Mesothelial cell of epicardium (in vitro differentiated cells): Measurements from ENCODE around the gene RFFL. TPM values are rescaled to one million over a fixed set of nuclear protein-coding genes. Genes with fewer than 3 reads are reported as not detected.
"Not testable (repeated sequence)": the region's sequence is repeated elsewhere in the genome, so short reads cannot be mapped to it uniquely, and the experiment has no call there.

Source experiments
- DNase-seq, 2 experiments: peaks; one replicate each; pipeline ENCODE4 v3.0.0; 2021; ENCODE audit warnings: low spot score in 2 of 2; ENCODE audit not compliant: unreplicated experiment in 2 of 2
- H3K27ac Mint-ChIP-seq: 2 replicates; pipeline ENCODE4 v1.8.0; 2021; ENCODE audit warnings: mixed read lengths
- H3K27me3 Mint-ChIP-seq: 2 replicates; pipeline ENCODE4 v1.8.0; 2021; ENCODE audit warnings: low read depth, mixed read lengths
- H3K36me3 Mint-ChIP-seq: 2 replicates; pipeline ENCODE4 v1.8.0; 2021; ENCODE audit warnings: mixed read lengths
- H3K4me1 Mint-ChIP-seq: 2 replicates; pipeline ENCODE4 v1.8.0; 2021; ENCODE audit warnings: mixed read lengths
- H3K4me3 Mint-ChIP-seq: 2 replicates; pipeline ENCODE4 v1.8.0; 2021; ENCODE audit warnings: mild to moderate bottlenecking, moderate library complexity, mixed read lengths
- H3K9me3 Mint-ChIP-seq: 2 replicates; pipeline ENCODE4 v1.8.0; 2021; ENCODE audit warnings: mixed read lengths
- CTCF ChIP-seq: fragments of 200-600 bp; sonication (generic); IDR thresholded peaks from one replicate; pipeline ENCODE4 v1.5.0; 2021; ENCODE audit warnings: antibody characterized with exemption; ENCODE audit not compliant: unreplicated experiment
- total RNA-seq: library from RNA; stranded (reverse); gene quantifications from 3 replicates; pipeline ENCODE4 v1.2.1, GENCODE V29; 2021

The RFFL gene
- total RNA-seq, 1 donor from 2014 or later, result 19.8 TPM

GRCh38 chr17:35046245-35046644 is 17.3 kb downstream of the RFFL start:
- DNase-seq, result no peak
- Mint-ChIP-seq H3K4me1 (peaks cover 24% of the 10 kb centered on the region), H3K27ac (peak overlapping the region; percentile 69), H3K36me3 (no peaks in the 10 kb centered on the region), H3K27me3 (no peaks in the 10 kb centered on the region), H3K9me3 (no peaks in the 10 kb centered on the region), H3K4me3 (no peak overlapping the region)
- no peak for TF ChIP-seq CTCF

- H3K27me3 Mint-ChIP-seq, DNase-seq, H3K27ac Mint-ChIP-seq, H3K4me3 Mint-ChIP-seq, H3K9me3 Mint-ChIP-seq, H3K36me3 Mint-ChIP-seq: not testable (repeated sequence)
- H3K4me1 Mint-ChIP-seq, result peaks cover 24% of the 10 kb centered on the region
Measured at GRCh38 chr17:35045458-35045979, 18.0 kb downstream of the RFFL start.

- Mint-ChIP-seq H3K4me3 (no peak overlapping the region), H3K27me3 (no peaks in the 10 kb centered on the region), H3K27ac (no peak overlapping the region), H3K36me3 (no peaks in the 10 kb centered on the region), H3K4me1 (peaks cover 23% of the 10 kb centered on the region), H3K9me3 (no peaks in the 10 kb centered on the region)
- DNase-seq, result no peak
- no peak for TF ChIP-seq CTCF
Measured at GRCh38 chr17:35044181-35044580, 19.3 kb downstream of the RFFL start.

GRCh38 chr17:35041390-35041789 is 22.1 kb downstream of the RFFL start:
- H3K9me3 Mint-ChIP-seq, result no peaks in the 10 kb centered on the region
- H3K27me3 Mint-ChIP-seq, result no peaks in the 10 kb centered on the region
- no peak overlapping the region for H3K4me3 Mint-ChIP-seq
- DNase-seq, result no peak
- H3K27ac Mint-ChIP-seq, result no peak overlapping the region
- peaks cover 7% of the 10 kb centered on the region for H3K4me1 Mint-ChIP-seq
- H3K36me3 Mint-ChIP-seq, result no peaks in the 10 kb centered on the region
- no peak for TF ChIP-seq CTCF

- H3K4me1 Mint-ChIP-seq, result peaks cover 1% of the 10 kb centered on the region
- no peak overlapping the region for H3K4me3 Mint-ChIP-seq
- H3K36me3 Mint-ChIP-seq, result no peaks in the 10 kb centered on the region
- no peaks in the 10 kb centered on the region for H3K9me3 Mint-ChIP-seq
- H3K27me3 Mint-ChIP-seq, result no peaks in the 10 kb centered on the region
- TF ChIP-seq CTCF, result no peak
- no peak for DNase-seq
- H3K27ac Mint-ChIP-seq, result no peak overlapping the region
Measured at GRCh38 chr17:35038453-35038852, 25.1 kb downstream of the RFFL start.

- Mint-ChIP-seq H3K9me3 (no peaks in the 10 kb centered on the region), H3K27me3 (no peaks in the 10 kb centered on the region), H3K4me1 (no peaks in the 10 kb centered on the region), H3K4me3 (no peak overlapping the region), H3K36me3 (peaks cover 2% of the 10 kb centered on the region), H3K27ac (no peak overlapping the region)
- no peak for DNase-seq
- no peak for TF ChIP-seq CTCF
Measured at GRCh38 chr17:35030780-35031179, 32.7 kb downstream of the RFFL start.
